GM12875 (cell line): Measurements from ENCODE around the gene MGARP.

Experiments
- H3K4me3 ChIP-seq: one replicate; pipeline ENCODE4 v1.5.1; 2011; ENCODE audit warnings: low read depth, low read length, control low read depth
- TF ChIP-seq, protein P1 (sequence below): IDR thresholded peaks from 2 replicates; pipeline ENCODE4 v1.5.1; 2011; ENCODE audit warnings: low read depth, mild to moderate bottlenecking, control low read depth, inconsistent platforms, low read length, moderate library complexity, borderline replicate concordance; ENCODE audit not compliant: insufficient read depth

Gene MGARP

DNA sequence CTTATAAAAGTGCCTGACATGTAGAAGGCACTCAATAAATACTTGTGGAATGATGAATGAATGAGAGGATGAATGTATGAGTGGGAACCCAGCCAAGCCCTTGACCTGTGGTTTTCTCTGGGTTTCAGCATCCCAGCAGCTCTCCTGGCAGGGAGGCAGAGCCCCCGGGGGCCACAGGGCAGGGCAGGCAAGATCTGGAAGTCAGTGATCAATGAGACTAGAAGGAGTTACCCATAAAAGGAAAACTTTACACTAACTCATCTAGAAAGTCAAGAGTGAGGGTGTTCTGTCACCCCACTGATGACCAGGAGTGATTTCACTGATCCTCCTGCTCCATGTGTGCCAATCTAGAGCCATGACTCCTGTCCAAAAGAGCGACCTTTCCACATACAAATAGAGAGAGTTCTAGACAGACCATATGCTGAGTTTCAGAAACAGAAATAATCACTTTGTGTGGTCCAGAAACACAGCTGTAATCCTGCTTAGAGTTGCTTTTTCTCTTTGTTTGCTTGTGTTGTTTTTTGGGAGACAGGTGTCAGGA is 37.4 kb downstream of the MGARP start:
- TF ChIP-seq, protein P1, sequence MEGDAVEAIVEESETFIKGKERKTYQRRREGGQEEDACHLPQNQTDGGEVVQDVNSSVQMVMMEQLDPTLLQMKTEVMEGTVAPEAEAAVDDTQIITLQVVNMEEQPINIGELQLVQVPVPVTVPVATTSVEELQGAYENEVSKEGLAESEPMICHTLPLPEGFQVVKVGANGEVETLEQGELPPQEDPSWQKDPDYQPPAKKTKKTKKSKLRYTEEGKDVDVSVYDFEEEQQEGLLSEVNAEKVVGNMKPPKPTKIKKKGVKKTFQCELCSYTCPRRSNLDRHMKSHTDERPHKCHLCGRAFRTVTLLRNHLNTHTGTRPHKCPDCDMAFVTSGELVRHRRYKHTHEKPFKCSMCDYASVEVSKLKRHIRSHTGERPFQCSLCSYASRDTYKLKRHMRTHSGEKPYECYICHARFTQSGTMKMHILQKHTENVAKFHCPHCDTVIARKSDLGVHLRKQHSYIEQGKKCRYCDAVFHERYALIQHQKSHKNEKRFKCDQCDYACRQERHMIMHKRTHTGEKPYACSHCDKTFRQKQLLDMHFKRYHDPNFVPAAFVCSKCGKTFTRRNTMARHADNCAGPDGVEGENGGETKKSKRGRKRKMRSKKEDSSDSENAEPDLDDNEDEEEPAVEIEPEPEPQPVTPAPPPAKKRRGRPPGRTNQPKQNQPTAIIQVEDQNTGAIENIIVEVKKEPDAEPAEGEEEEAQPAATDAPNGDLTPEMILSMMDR = no peak
- H3K4me3 ChIP-seq = no peak overlapping the region

DNA sequence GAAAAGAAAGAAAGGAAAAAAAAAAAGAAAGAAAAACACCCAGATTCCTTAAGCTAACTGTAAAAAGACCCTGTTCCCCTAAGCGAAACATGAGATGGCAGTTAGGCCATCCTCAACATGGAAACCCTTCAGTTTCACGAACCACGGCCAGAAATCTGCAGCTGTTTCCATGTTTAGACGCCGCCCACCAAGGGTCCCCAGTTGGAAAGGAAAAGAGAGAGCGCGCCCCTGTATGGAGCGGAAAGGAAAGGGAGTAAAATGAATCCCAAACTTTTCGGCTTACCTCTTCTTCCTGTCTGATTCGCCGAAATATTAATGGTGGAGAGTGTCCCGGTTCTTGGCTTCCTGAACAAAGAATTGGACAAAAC is 38.3 kb downstream of the MGARP start:
- H3K4me3 ChIP-seq = no peak overlapping the region
- TF ChIP-seq, protein P1 = no peak

DNA sequence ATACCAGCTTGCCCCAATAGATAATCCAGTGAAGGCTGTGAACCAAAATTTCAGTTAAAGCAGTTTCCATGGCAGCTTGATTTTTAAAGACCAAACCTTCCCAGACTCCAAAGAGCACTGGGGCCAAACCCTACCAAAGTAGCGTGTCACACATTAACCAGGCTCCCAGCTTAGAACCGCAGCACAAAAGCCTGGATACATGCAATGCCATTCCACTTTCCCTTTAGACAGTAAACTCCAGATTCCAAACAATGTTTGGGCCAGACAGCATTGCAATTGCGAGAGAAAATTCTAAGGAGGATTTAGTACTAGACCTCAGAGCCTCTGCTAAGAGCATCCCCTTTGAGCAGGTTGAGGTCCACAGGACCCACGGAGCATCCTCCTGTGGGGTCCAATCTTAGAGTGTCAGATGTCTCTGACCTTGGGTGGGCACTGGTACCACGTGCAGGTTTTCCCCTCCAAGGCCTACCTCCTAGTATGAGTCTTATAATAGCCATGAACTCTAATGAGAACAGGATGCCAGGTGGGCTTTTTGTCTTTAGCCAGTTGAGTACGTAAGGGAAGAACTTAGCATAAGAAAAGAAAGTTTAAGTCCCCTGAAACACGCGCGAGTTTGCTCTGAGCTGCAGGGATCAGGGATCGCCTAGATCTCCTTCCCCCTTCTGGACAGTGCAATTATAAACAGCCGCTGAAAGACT is 38.8 kb downstream of the MGARP start:
- no peak overlapping the region for H3K4me3 ChIP-seq
- TF ChIP-seq, protein P1 = no peak

DNA sequence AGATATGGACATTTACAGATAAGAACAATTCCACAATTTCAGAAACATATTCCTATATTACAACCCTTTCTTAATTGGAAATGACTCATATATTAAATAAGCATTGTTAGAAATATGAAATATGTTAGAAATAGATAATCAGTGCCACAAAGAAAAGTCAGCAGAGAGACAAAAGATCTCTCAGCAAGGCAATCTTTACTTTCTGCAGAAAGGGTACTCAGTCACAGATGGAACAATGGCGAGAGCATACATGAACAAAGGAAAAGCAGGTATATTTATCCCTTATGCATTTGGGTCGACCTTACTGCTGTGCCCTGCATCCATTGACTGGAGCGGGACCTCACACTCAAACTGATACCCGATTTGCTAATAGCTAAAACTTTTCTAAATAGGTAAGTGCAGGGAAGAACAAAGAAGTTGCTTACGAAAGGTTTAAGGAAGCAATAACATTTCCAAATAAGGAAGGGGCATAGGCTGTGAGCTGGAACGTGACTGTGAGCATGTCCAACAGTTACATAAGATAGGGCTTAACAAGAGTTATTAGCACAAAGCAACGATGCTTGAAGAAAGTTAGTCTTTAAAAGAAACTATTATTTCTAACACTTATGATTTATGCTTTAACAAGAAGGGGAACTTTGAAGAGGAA is 40.8 kb downstream of the MGARP start:
- H3K4me3 ChIP-seq = no peak overlapping the region

DNA sequence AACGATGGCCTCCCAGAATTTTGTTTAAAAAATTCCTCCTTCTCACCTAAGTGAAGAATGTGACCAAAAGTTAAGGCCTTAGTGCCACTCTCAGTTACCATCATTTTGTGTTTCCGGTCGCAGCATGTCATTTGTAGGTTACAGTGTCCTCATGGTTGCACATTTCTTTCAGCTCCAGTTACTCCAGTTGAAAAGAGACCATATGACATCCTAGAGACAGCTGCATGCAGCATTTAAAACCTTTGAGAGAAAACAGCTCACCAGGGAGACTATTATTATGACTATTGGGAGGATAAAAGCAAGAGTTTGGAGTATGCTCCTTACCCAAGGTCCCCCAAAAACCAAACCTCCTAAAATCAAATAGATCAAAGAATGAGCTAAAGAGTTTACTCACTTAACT is 45.8 kb downstream of the MGARP start:
- H3K4me3 ChIP-seq = no peak overlapping the region
- TF ChIP-seq, protein P1 = no peak

More for the DNA sequence above, 40.8 kb downstream of the MGARP start:
- TF ChIP-seq, protein P1 = no peak

DNA sequence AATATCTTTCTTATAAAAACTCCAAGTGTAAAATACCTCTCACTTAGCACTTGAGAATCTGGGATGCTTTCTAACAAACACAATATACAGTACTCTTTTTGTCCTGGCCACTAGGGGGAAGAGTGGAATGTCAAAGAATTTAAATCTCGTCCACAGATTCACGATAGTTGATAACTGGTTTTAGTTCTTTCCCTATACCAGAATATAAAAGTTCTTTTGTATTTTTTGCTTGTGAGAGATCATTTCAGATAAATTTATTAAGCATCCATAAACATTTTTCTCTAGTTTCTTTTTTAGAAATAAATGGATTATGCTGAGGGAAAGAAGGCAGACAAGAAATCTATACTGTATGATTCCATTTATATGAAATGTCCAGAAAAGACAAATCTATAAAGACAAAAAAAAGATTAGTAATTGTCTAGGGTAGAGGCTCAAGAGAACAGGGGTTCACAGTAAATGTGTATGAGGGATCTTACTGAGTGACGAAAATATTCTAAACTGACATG is 50.4 kb downstream of the MGARP start:
- TF ChIP-seq, protein P1 = peak; percentile 53; the same call in 1 of the 2 replicates
- H3K4me3 ChIP-seq = no peak overlapping the region
